ACHN (cell line): ENCODE measurements around the gene MAOB.
A peak's percentile ranks its signal among the peaks of the same experiment; 100 is the strongest.
"Not testable (repeated sequence)": the region's sequence is repeated elsewhere in the genome, so short reads cannot be mapped to it uniquely, and the experiment has no call there.

ENCODE experiments used
- DNase-seq: peaks from one replicate; pipeline ENCODE4 v3.0.0-alpha.2; 2015
- in situ Hi-C: cut with HindIII; loops from 2 replicates; pipeline ENCODE4 v1.10.0; 2017; ENCODE audit warnings: low sequenced_read_pairs, low pct_ligation_motif_present, low pct_unique_long_range_greater_than_20kb

Gene MAOB

DNA sequence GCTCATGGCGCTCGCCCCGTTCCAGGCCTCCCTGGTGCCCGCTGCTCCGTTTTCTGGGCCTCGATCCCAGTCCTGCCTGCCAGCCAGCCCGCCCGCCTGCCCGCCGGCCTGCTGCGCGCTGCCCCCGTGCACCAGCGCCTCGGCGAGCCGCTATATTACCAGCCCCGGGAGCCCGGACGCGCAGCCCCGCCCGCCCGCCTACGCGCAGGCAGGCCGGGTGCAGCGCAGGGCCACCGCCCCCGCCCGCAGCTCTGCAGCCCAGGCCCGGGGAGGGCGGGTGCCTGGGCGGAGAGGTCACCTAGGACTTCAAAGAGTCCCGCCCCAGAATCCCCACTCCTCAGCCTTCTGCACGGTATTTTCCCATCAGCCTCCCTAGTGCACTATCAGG lies at the start of gene MAOB:
Gene MAOB, minus strand, starts transcription at position 157 of the 388 bp plus-strand sequence. Its CDS starts 151 bp downstream, at position 6.
- DNase-seq, result no peak
- in situ Hi-C loops, result no loop called here

DNA sequence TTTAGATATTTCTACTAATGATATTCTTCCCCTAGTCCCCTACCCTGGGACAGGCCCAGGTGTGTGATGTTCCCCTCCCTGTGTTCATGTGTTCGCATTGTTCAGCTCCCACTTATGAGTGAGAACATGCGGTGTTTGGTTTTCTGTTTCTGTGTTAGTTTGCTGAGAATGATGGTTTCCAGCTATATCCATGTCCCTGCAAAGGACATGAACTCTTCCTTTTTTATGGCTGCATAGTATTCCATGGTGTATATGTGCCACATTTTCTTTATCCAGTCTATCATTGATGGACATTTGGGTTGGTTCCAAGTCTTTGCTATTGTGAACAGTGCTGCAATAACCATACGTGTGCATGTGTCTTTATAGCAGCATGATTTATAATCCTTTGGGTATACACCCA lies 39.8 kb upstream of the MAOB start:
- DNase-seq, in situ Hi-C loops: not testable (repeated sequence)

DNA sequence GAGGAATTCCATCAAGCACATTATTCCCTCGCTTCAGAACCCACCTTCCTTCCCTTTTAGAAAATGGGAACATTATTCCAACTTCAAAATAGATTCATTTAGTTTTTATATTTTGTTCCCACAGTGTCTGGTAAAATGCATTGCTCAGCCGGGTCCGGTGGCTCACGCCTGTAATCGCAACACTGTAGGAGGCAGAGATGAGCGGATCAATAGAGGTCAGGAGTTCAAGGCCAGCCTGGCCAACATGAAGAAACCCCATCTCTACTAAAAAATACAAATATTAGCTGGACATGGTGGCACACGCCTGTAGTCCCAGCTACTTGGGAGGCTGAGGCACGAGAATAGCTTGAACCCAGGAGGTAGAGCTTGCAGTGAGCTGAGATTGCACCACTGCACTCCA lies 28.5 kb upstream of the MAOB start:
- DNase-seq, in situ Hi-C loops: not testable (repeated sequence)

DNA sequence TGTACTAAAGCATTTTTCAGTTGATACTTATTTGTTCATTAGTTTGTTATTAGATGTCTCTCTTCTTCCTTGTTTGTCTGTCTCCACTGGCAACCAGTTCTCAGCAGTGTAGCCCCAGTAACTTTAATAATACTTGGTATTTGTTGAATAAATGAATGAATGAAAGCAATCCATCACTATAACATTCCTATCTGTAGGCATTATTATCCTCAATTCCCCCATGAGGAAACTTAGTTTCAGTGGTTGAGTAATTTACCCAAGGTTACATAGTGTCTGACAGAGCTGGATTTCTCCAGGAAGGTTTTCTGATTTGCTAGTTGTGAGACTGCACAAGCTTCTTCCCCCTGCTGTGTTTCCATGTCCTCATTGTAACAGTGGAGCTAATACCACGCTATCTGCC lies 27.8 kb upstream of the MAOB start:
- no peak for DNase-seq
- in situ Hi-C loops, result no loop called here

DNA sequence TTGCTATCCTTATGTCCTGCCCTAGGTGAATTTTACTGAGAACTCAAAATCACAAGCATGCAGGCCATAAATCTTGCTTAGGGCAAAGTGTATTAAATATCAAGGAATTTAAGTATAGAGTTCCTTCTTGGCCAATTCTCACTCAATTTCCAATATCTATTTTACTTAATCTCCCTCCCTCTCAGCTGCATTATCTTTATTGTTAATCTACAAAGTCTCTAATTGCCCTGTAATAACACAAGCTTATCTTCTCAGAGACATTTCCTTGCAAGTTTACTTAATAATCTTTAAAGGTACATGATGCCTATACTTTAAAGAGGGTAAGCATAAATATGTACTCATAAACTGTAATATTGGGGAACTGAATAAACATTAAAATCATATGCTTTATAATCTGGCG lies 26.9 kb upstream of the MAOB start:
- no peak for DNase-seq
- in situ Hi-C loops, result no loop called here

DNA sequence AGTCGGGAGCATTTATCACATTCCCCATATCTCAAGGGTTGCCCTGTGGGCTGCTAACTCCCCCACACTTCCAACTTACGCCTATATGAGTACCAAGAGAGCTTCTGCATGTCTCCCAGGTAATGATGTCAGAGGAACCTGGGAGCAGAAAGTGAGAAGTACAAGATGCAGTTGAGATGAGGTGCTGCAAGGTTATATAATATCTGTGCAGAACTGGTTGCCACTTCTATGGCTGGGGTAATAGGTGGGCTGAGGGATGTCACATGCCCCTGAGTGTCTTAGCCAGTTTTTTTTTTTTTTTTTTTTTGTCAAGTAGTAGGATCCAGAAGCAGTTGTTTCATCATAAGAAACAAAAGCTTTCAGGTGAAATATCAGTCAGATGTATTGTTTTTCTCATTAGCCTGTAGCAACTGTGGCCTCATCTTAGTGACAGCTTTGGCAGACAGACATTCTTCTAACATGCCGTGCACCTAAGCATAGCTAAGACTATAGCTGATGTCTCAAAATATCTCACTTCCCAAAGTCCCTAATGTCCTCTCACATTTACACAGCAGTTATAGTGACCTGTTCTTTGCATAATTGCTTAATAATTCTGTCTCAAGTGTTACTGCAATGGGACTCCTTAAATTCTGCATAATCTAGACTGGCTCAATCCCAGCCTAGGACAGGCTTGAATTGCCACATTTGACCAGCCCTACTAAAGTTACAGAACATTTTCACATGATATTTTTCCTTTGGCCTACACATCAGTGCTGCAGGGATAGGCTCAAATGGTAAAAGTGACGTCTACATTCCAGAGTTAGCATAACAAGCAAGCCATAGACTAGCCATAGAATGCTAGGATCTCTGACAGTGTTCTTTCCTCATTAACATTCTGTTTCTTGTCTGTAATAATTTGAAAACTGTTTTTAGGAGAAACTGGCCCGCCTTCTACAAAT lies 17.9 kb upstream of the MAOB start:
- in situ Hi-C loops, result no loop called here
- DNase-seq, result no peak

DNA sequence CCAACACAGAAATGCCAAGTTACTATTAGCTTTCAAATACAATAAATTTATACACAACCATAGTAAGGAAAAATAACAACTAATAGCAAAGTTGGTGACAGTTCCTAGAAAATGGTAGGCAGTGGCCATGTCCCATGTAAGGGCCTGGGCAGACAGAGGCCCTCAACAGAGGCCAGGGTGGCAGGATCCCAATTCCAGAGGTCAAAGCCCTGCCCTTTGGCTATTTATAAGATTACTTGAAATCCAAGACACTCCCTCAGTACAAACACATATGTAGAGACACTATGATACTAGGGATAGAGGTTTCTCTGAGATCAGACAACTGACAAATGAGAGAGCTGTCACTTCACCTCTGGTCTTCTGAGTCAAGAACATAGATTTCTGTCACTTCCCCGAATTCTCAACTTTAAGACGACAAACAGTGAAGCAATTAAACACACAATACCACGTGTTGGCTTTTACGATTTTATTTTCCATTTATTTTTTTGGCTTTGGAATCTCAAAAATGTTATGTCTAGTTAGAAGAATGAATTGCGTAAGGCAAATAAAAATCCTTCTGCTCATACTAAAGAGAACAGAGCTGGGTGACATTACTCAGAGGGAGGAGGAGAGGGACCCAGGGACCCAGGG lies 16.3 kb upstream of the MAOB start:
- DNase-seq, result no peak
- in situ Hi-C loops, result no loop called here

DNA sequence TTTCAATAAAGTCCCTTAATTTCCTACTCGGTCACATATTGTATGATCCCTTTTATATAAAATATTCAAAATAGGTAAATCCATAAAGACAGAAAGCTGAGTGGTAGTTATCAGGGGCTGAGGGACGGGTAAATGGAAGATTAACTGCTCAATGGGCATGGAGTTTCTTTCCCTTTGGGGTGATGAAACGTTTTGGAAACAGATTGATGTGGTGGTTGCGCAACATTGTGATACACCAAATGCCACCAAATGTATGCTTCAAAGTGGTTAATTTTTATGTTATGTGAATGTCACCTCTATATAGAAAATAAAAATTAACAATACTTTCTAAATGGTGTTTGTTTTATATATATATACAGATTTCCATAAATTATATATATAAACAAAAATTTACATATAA lies 15.0 kb upstream of the MAOB start:
- in situ Hi-C loops, result no loop called here
- no peak for DNase-seq

DNA sequence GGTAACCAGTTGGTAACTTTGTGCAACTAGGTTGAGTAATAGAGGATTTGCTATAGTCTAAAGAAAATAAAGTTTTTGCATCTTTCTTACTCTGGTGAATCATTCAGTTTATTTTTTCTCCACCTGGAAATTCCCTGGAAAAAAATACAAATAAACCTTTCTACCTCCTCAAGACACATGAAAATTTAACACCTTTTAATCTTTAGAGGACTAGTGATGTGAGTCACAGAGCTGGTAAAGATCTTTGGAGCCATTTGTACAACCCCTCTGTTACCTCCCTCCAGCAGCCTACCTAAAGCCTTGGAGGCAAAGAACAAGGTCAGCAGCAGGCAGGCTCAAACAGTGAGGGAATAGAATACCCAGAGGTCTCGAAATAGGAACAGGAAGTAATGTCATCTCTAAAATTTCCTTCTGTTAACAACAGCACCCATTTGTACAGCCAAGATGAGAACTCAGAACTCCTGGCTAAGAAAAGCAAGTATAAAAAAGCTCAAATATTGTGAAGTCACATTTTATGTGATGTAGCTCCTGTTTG lies 10.2 kb upstream of the MAOB start:
- no peak for DNase-seq
- in situ Hi-C loops, result no loop called here

DNA sequence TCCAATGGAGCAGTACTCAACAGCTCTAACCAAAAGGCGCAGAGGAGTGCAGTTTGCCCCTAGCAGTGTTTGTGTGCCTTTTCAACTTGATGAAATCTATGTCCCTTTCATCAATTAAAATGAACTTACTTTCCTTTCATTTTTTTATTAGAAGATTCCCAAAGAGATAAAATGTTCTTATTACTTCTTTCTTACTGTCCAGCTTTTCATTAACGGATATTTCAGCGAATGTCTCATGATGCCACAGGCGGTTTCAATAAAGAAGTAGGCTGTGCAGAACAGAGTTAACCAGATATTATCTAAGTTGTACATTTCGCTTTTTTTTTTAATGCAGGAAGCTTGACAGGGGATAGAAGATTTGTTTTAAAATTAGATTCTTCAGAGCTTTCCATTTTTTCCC lies 3.4 kb upstream of the MAOB start:
- no peak for DNase-seq
- in situ Hi-C loops, result no loop called here

DNA sequence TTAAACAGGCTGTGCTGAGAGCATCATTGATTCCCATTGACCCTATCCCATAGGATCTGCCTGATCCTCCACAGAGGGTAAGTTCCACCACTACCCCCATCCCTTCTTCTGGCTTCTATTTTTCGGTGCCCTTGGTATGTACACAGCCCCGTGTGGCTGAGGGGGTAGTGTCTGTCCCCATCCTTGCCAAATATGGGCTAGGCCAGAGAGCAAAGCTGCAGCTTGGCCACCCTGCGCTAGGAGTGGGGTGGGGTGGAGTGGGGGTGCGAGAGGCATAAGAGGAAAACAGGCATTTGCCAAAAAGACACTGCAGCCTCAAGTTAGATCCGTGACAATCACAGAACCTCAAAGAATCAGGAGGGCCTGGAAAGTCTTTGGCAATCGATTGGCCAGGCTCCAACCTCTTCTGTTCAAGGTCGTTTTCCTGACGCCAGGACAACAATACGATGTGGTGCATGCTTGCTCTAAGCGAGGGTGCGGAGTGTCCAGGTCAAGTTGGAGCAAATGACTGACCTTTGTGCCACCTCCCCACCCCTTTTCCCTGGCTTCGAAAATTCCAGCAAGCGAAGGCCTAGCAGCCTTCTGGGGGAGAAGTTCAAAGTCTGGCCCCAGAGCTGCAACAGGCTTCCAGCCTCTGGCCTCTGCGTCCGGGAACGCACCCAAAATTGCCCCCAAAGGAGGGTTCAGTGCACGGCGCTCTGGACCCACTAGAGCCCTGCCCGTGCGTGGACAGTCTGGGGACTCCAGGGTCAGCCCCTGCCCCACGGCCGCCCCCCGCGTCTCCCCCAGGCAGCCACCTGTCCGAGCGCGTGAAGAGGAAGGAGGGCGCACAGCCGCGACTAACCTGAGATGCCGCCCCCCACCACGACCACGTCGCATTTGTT lies 598 bp downstream of the MAOB start:
- in situ Hi-C loops, result no loop called here
- no peak for DNase-seq

DNA sequence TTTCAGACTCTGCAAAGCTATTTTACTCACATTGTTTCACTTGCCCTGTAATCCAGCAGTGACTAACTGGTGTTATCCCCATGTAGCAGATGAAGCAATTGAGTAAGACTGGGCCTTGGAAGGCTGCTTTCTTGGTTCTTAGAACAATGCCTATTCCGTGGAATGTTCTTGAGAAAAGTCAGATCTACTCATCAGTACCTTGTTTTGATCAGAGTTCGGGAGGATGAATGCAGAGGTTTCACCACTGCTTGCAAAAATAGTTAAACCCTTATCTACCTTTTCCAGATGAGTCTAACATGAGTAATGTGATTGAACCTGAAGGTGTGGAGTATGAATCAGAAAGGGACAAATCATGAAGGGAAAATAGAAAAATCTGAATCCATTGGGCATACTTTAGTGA lies 1.8 kb downstream of the MAOB start:
- in situ Hi-C loops, result no loop called here
- no peak for DNase-seq

DNA sequence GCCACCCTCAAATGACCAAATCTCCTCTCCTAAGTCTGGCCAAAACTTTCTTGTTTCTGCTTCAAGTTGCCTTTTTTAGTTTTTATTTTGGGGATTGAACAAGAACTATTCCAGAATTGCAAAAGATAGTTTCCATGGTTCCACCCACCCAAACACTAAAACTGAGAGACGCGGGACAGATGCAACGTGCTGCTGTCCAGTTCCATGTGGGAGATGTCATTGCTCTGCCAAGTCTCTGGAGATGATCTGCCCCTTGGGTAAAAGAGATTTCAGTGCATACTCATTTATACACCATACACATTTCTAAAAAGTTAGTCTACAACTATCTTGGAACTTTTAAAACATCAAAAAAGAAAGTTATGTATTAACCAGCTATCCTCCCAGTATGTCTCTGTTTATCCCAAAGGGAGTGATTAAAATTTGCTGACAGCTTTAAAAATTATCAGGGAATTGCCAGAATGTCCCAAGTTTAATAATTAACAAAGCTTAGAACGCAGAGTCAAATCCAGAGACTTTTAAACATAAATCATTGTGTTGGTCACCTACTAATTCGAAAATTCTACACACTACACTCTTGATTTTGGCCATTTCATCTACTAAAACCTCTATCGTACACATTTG lies 3.2 kb downstream of the MAOB start:
- in situ Hi-C loops, result no loop called here
- no peak for DNase-seq

DNA sequence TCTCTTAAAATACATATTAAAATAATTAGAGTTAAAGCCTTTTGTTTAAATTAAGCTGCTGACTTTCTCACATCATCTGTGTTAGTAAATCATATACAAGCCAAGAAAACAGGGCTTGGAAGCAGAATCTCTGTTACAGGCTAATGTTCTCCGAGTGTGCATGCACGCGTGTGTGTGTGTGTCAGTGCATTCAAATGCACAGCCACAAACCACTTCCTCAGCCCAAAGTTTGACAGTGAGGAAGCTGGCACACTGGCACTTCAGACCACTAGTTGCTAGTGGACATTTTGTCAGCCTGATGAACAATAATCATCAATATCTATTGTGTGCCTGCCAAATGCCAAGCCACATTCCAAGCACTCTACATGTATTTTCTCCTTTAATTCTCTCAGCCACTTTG lies 5.6 kb downstream of the MAOB start:
- DNase-seq, result no peak
- in situ Hi-C loops, result no loop called here

DNA sequence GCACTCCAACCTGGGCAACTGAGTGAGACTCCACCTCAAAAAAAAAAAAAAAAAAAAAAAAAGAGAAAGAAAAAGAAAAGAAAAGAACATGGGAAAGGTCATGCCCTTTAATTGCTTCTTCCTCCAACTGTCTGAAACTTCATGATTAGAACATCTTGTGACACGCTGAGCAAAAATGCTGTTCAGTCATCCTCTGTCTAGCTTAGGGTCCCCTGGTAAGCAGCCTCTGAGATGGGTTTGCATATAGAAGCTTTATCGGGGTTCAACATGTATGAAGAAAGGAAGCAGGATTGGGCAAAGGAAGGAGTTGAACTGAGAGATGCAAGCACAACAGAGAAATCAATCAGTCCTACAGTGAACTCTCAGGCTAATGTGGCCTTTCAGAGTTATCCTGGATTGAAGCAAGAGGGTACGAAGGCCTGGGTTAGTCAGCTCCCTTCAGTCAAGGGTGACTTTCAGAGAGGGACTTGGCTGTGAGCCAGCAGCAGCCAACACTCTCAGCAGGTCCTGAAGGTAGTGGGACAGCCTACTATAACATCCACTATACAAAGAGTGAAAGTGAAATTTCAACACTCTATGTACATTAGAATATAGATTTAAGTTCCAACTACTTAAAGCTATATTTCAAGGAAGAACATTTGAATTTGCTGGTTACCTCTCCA lies 11.4 kb downstream of the MAOB start:
- in situ Hi-C loops, result no loop called here
- no peak for DNase-seq

DNA sequence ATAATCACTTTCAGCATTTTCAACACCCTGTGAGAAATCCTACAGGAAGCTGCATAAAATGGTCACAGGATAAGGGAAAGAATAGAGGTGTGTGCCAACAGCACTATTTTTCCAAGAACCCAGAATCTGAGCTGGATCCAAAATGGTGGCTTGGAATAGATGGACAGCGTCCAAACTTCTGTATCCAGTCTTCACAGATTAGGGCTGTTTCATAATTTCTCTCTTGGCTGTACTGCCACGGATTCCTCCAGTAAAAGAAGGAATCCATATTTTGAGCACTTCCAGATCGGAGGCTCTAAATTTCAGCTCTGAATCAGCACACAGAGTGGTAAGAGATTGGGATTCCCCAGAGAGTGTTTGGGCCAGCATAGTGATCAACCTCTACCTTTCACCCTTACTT lies 12.2 kb downstream of the MAOB start:
- in situ Hi-C loops, result no loop called here
- no peak for DNase-seq

DNA sequence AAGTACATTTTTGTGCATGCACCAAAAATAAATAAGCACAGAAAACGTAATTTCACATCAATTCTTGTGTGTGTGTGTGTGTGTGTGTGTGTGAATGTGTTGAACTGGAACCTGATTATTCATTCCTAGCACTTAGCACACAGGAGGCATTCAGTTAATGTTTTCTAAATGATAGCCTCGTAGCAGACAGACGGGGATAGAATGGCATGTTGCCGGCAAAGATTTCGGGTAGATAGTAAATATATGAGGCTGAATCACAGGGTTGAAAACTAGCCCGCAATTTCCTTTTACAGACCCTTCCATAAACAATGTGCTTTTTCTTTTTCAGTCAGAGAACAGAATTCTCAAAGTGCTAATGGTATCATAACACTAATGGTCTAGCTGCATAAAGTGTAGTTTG lies 13.5 kb downstream of the MAOB start:
- peak; percentile 7 for DNase-seq
- in situ Hi-C loops, result no loop called here

DNA sequence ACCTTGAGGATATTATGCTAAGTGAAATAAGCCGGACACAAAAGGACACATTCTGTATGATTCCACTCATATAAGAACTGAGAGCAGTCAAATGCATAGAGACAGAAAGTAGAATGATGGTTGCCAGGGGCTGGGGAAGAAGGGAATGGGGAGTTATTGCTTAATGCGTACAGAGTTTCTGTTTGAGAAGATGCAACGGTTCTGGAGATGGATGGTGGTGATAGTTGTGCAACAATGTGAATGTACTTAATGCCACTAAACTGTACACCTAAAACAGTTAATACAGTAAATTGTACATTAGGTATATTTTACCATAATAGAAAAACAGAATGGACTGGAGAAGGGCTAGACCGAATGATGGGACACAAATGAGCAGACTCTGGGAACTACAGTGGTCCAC lies 15.8 kb downstream of the MAOB start:
- in situ Hi-C loops, result no loop called here
- DNase-seq, result no peak
